Gastrocnemius medialis (tissue), 4 donors: ENCODE data around the gene MACROD2. TPM values are rescaled to one million over a fixed set of nuclear protein-coding genes. Genes with fewer than 3 reads are reported as not detected.

ENCODE experiments used
- ATAC-seq, 2 donors: fragments of 150-250 bp; one replicate each; pipeline ENCODE4 v1.9.1; 2016
- DNase-seq, 2 donors: peaks; one replicate each; pipeline ENCODE4 v3.0.0-alpha.2; 2019
- H3K27ac ChIP-seq, 4 donors: fragments of 200-600 bp; sonication (generic); 1 replicate in 1 of 4; 2 replicates in 3 of 4; pipeline ENCODE4 v1.5.1; 2016 to 2018; ENCODE audit warnings: mild to moderate bottlenecking in 2 of 4, moderate library complexity in 1 of 4
- H3K27me3 ChIP-seq, 3 donors: fragments of 200-600 bp; sonication (generic) in 2 of 3; 1 replicate in 1 of 3; 2 replicates in 2 of 3; pipeline versions ENCODE4 v1.5.1 to v1.6.0; 2016 to 2019; ENCODE audit warnings: mild to moderate bottlenecking in 1 of 3, moderate library complexity in 1 of 3
- H3K36me3 ChIP-seq, 2 donors: fragments of 200-600 bp; sonication (generic) in 1 of 2; one replicate each; pipeline ENCODE4 v1.5.1; 2017 to 2018
- H3K4me1 ChIP-seq, 2 donors: fragments of 200-600 bp; sonication (generic) in 1 of 2; one replicate each; pipeline ENCODE4 v1.5.1; 2016 to 2017; ENCODE audit warnings: mild to moderate bottlenecking in 2 of 2
- H3K4me3 ChIP-seq, 4 donors: fragments of 200-600 bp; sonication (generic) in 3 of 4; 1 replicate in 1 of 4; 2 replicates in 3 of 4; pipeline ENCODE4 v1.5.1; 2016 to 2019; ENCODE audit warnings: mild to moderate bottlenecking in 2 of 4
- H3K9me3 ChIP-seq, 3 donors: fragments of 200-600 bp; sonication (generic) in 2 of 3; 1 replicate in 1 of 3; 2 replicates in 2 of 3; pipeline ENCODE4 v1.5.1; 2016 to 2019
- POLR2A ChIP-seq, 2 donors: fragments of 450-650 bp; IDR thresholded peaks; one replicate each; pipeline ENCODE4 v1.6.1; 2017; ENCODE audit warnings: antibody characterized with exemption in 2 of 2, mild to moderate bottlenecking in 2 of 2, moderate library complexity in 2 of 2
- in situ Hi-C, 4 donors: fragments of 200-750 bp; cut with MboI; loops; one replicate each; pipeline versions ENCODE4 v1.15.0 to v1.8.0; 2017; ENCODE audit warnings: low sequenced_read_pairs in 4 of 4
- intact Hi-C: fragments of 100-400 bp; cut with DNase I; formaldehyde crosslinking; loops from one replicate; pipeline ENCODE4 v1.15.1; 2023; ENCODE audit warnings: low total_unique reads
- total RNA-seq, 4 donors: library from RNA; depleted of rRNA; stranded (reverse); fragments of >200 nt; gene quantifications; one replicate each; pipeline versions ENCODE4 v1.1.0 to v1.2.3, GENCODE V29; 2016
- TF ChIP-seq, protein P1 (sequence below), 5 experiments: fragments of 450-650 bp in 3 of 5; fragments of 200-600 bp in 2 of 5; sonication (generic) in 2 of 5; IDR thresholded peaks in 4 of 5; conservative IDR thresholded peaks in 1 of 5; 1 replicate in 4 of 5; 2 replicates in 1 of 5; pipeline ENCODE4 v1.5.1; 2016 to 2019; ENCODE audit warnings: antibody characterized with exemption in 5 of 5, mild to moderate bottlenecking in 3 of 5, moderate library complexity in 3 of 5

MACROD2 gene
- total RNA-seq, 4 donors from 2014 or later = 1.8 to 10.2 (median 3.6) TPM

- TF ChIP-seq POLR2A (IDR thresholded peaks at IDR 0.05) = no peak
- no peaks in the 10 kb centered on the region for H3K27me3 ChIP-seq
- ATAC-seq (no peak), DNase-seq (no peak)
- H3K36me3 ChIP-seq = no peaks in the 10 kb centered on the region
- H3K4me3 ChIP-seq = no peak overlapping the region
- in situ Hi-C loops (no loop called here), intact Hi-C loops (no loop called here)
- H3K4me1 ChIP-seq = no peaks in the 10 kb centered on the region
- H3K9me3 ChIP-seq = no peaks in the 10 kb centered on the region
- no peak overlapping the region for H3K27ac ChIP-seq
Observed at GRCh38 chr20:16040742-16041141, 2045.4 kb downstream of the MACROD2 start.

DNA sequence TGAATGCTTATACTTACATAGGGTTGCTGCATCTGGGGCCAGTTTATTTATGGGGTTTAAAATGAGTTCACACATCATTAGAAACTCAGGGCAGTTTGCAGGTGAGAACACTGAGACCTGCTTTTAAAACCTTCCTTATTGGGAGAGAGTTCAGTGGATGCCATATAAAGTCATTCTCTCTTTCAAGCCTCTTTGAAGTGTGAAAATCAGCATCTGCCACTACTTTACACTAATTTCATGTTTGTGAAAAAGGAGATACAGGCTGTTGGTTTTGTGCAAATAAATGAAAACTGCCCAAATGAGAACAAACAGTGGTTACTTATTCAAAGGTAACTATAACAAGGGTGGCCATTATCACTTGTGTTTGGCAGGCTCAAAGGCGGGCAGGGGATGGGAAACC lies 2047.4 kb downstream of the MACROD2 start:
- Histone ChIP-seq H3K36me3 (no peaks in the 10 kb centered on the region), H3K27me3 (no peaks in the 10 kb centered on the region), H3K27ac (no peak overlapping the region), H3K4me3 (no peak overlapping the region), H3K4me1 (no peaks in the 10 kb centered on the region), H3K9me3 (no peaks in the 10 kb centered on the region)
- DNase-seq = no peak
- intact Hi-C loops = no loop called here
- no peak for ATAC-seq
- TF ChIP-seq, protein P1, sequence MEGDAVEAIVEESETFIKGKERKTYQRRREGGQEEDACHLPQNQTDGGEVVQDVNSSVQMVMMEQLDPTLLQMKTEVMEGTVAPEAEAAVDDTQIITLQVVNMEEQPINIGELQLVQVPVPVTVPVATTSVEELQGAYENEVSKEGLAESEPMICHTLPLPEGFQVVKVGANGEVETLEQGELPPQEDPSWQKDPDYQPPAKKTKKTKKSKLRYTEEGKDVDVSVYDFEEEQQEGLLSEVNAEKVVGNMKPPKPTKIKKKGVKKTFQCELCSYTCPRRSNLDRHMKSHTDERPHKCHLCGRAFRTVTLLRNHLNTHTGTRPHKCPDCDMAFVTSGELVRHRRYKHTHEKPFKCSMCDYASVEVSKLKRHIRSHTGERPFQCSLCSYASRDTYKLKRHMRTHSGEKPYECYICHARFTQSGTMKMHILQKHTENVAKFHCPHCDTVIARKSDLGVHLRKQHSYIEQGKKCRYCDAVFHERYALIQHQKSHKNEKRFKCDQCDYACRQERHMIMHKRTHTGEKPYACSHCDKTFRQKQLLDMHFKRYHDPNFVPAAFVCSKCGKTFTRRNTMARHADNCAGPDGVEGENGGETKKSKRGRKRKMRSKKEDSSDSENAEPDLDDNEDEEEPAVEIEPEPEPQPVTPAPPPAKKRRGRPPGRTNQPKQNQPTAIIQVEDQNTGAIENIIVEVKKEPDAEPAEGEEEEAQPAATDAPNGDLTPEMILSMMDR (IDR thresholded peaks at IDR 0.05 in 4 of 5, conservative IDR thresholded peaks at IDR 0.05 in 1 of 5) = no peak
- no peak for TF ChIP-seq POLR2A (IDR thresholded peaks at IDR 0.05)
- in situ Hi-C loops = no loop called here

DNA sequence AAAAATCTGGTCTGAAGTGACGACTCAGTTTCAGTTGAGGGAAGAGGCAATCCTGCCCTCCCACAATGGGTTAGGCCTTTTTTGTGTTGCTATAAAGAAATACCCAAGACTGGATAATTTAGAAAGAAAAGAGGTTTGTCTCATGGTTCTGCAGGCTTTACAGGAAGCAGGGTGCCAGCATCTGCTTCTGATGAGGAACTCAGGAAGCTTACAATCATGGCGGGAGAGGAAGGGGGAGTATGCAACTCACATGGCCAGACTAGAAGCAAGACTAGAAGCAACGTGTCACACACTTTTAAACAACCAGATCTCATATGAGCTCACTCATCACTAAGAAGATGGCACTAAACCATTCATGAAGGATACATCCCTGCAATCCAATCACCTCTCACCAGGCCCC lies 2048.6 kb downstream of the MACROD2 start:
- in situ Hi-C loops = no loop called here
- Histone ChIP-seq H3K4me1 (no peaks in the 10 kb centered on the region), H3K27me3 (no peaks in the 10 kb centered on the region), H3K4me3 (no peak overlapping the region), H3K27ac (no peak overlapping the region), H3K9me3 (no peaks in the 10 kb centered on the region), H3K36me3 (no peaks in the 10 kb centered on the region)
- intact Hi-C loops = no loop called here
- no peak for TF ChIP-seq POLR2A (IDR thresholded peaks at IDR 0.05)
- TF ChIP-seq, protein P1 (IDR thresholded peaks at IDR 0.05 in 4 of 5, conservative IDR thresholded peaks at IDR 0.05 in 1 of 5) = no peak
- no peak for DNase-seq
- ATAC-seq = no peak

DNA sequence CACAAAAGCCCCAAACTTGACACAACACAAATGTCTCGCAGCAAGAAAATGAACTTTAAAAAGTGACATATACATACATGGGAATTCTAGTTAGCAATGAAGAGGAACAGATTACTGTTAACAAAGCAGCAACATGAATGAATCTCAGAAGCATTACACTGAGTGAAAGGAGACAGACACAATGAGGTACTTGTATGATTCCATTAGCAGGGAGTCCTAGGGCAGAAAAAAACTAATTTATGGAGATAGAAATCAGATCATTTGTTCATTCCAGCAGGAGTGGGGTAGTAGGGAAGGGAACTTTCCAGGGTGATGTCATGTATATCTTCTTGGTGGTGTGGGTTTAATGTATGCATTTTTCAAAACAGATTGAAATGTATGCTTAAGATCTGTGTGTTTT lies 2053.6 kb downstream of the MACROD2 start:
- Histone ChIP-seq H3K4me1 (no peaks in the 10 kb centered on the region), H3K4me3 (no peak overlapping the region), H3K9me3 (no peaks in the 10 kb centered on the region), H3K27me3 (no peaks in the 10 kb centered on the region), H3K27ac (no peak overlapping the region), H3K36me3 (no peaks in the 10 kb centered on the region)
- no peak for DNase-seq
- ATAC-seq = no peak
- TF ChIP-seq POLR2A (IDR thresholded peaks at IDR 0.05) = no peak
- TF ChIP-seq, protein P1 (IDR thresholded peaks at IDR 0.05 in 4 of 5, conservative IDR thresholded peaks at IDR 0.05 in 1 of 5) = no peak
- in situ Hi-C loops = no loop called here
- intact Hi-C loops = no loop called here

GRCh38 chr20:16049529-16050093 lies 2054.3 kb downstream of the MACROD2 start:
- in situ Hi-C loops (no loop called here), intact Hi-C loops (no loop called here)
- Histone ChIP-seq H3K27me3 (no peaks in the 10 kb centered on the region), H3K9me3 (no peaks in the 10 kb centered on the region), H3K27ac (no peak overlapping the region), H3K4me3 (no peak overlapping the region), H3K4me1 (no peaks in the 10 kb centered on the region), H3K36me3 (no peaks in the 10 kb centered on the region)
- TF ChIP-seq POLR2A (IDR thresholded peaks at IDR 0.05) = no peak
- TF ChIP-seq, protein P1 (IDR thresholded peaks at IDR 0.05 in 4 of 5, conservative IDR thresholded peaks at IDR 0.05 in 1 of 5) = no peak
- DNase-seq (no peak), ATAC-seq (no peak)
